Smooth muscle cell (in vitro differentiated cells): ENCODE data around the gene SCAF11. TPM values are rescaled to one million over a fixed set of nuclear protein-coding genes. Genes with fewer than 3 reads are reported as not detected.

Source experiments
- DNase-seq: peaks from one replicate; lab custom pipeline; 2025; ENCODE audit not compliant: unreplicated experiment; lab: John Stamatoyannopoulos, UW
- H2AFZ ChIP-seq: fragments of 200-600 bp; sonication (generic); 2 replicates; pipeline ENCODE4 v1.6.0; 2016; ENCODE audit warnings: antibody characterized with exemption, low read depth, mild to moderate bottlenecking
- H3F3A ChIP-seq: fragments of 200-600 bp; sonication (generic); 2 replicates; pipeline ENCODE4 v1.6.0; 2017; ENCODE audit warnings: antibody characterized with exemption, low read depth
- H3K27ac ChIP-seq: fragments of 200-600 bp; sonication (generic); 2 replicates; pipeline ENCODE4 v1.5.1; 2016; ENCODE audit warnings: low read depth, mild to moderate bottlenecking
- H3K27me3 ChIP-seq: fragments of 200-600 bp; sonication (generic); 2 replicates; pipeline ENCODE4 v1.6.1; 2016; ENCODE audit warnings: low read depth, mild to moderate bottlenecking
- H3K36me3 ChIP-seq: fragments of 200-600 bp; sonication (generic); 2 replicates; pipeline ENCODE4 v1.5.1; 2016; ENCODE audit warnings: low read depth
- H3K4me1 ChIP-seq: fragments of 200-600 bp; sonication (generic); 2 replicates; pipeline ENCODE4 v1.5.1; 2016; ENCODE audit warnings: low read depth
- H3K4me2 ChIP-seq: fragments of 200-600 bp; sonication (generic); 2 replicates; pipeline ENCODE4 v1.6.0; 2016; ENCODE audit warnings: mild to moderate bottlenecking
- H3K4me3 ChIP-seq: fragments of 200-600 bp; sonication (generic); 2 replicates; pipeline ENCODE4 v1.5.1; 2016; ENCODE audit warnings: mild to moderate bottlenecking
- H3K79me2 ChIP-seq: fragments of 200-600 bp; sonication (generic); 2 replicates; pipeline ENCODE4 v1.6.0; 2016; ENCODE audit warnings: low read depth, mild to moderate bottlenecking
- H3K9ac ChIP-seq: fragments of 200-600 bp; sonication (generic); 2 replicates; pipeline ENCODE4 v1.6.0; 2016; ENCODE audit warnings: low read depth
- H3K9me3 ChIP-seq: fragments of 200-600 bp; sonication (generic); replicated peaks from 2 replicates; pipeline ENCODE4 v1.5.1; 2016; ENCODE audit warnings: low read depth
- H4K20me1 ChIP-seq: fragments of 200-600 bp; sonication (generic); 2 replicates; pipeline ENCODE4 v1.6.0; 2016; ENCODE audit warnings: low read depth
- CTCF ChIP-seq: fragments of 200-600 bp; sonication (generic); IDR thresholded peaks from 2 replicates; pipeline ENCODE4 v1.5.1; 2017; ENCODE audit warnings: borderline replicate concordance, mild to moderate bottlenecking, antibody characterized with exemption; ENCODE audit not compliant: insufficient read depth, poor library complexity, severe bottlenecking
- WGBS: methylation state at CpG from one replicate; pipeline ENCODE4 v1.1.7; 2016; ENCODE audit warnings: low lambda C conversion rate; 5-methylcytosine and 5-hydroxymethylcytosine counted together
- polyA plus RNA-seq: library from polyadenylated mRNA; unstranded; fragments of >200 nt; fragmentation: Nextera tagmentation; extraction: Ambion mirVana; gene quantifications from 2 replicates; pipeline ENCODE4 v1.2.1, GENCODE V29; 2016
- total RNA-seq: library from RNA; depleted of rRNA; stranded (reverse); fragments of >200 nt; gene quantifications from 2 replicates; pipeline ENCODE4 v1.2.3, GENCODE V29; 2014

Gene SCAF11
- total and polyA plus RNA-seq, 2 experiments from 2014 or later, result 33.2 to 99.5 TPM

DNA sequence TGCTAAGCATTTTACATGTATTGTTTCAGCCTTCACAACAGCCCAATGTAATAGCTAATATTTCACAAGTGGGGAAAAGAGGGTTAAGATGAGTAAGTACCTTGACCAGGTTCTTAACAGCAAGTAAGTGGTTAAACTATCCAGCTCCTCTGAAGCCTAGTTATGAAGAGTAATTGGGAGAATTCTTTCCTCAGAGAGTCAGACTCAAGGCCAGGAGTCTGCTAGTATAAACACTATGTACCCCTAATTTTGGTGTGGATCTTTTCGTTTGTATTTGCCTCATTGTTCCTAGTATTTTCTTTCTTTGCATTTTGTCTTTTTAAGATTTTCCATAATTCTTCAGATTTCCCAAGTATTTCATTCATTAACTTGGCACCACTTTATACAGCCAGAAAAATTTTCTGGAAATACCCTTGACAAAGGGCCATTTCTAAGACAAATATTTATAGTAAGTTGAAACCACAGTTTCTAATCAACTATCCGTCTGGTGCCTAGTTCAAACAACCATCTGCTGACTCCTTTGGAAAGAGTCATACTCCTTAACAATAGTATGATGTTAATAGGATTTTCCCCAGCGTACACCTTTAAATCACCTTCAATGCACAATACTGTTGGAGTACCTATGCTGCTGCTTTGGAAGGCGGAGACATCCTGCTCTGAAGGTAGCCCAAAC lies 81.2 kb downstream of the SCAF11 start:
- Histone ChIP-seq H3K27ac (no peak overlapping the region), H2AFZ (no peak overlapping the region), H4K20me1 (peaks cover 6% of the 10 kb centered on the region), H3K4me2 (no peak overlapping the region), H3F3A (no peaks in the 10 kb centered on the region), H3K79me2 (no peaks in the 10 kb centered on the region), H3K4me3 (no peak overlapping the region), H3K4me1 (no peaks in the 10 kb centered on the region), H3K27me3 (no peaks in the 10 kb centered on the region), H3K9ac (no peak overlapping the region), H3K9me3 (no peaks in the 10 kb centered on the region), H3K36me3 (no peaks in the 10 kb centered on the region)
- no peak for DNase-seq
- TF ChIP-seq CTCF, result no peak
- WGBS, result 80% methylated on average over 4 of the region's 4 CpGs

DNA sequence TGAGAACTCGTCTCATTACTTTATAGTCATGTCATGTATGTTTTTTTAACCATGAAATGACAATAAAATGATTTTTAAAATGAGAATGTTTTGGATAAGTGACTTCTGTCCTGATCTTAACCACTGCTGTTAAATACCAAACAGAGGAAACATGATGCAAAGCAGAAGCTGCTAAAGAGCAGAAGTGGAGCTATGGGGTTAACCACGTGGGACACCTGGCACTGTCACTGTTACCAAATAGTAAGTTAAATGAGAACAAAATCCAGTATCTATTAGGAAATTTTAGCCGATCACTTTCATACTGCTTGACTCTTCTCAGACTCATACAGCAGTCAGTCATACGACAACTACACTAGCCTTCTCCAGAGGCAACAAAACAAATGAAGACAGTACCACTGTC lies 82.4 kb downstream of the SCAF11 start:
- no peaks in the 10 kb centered on the region for H3K9me3 ChIP-seq

DNA sequence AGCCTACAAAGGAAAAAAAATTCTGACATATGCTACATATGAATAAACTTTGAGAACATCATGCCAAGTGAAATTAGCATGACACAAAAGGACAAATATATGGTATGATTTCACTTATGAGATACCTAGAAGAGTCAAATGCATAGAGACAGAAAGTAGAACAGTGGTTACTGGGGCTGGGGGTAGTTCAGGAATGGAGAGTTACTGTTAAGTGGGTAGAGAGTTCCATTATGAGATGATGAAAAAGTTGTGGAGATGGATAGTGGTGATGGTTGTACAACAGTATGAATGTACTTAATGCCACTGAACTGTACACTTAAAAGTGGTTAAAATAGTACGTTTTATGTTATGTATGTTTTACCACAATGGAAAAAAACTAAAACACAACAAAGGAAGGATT lies 92.3 kb downstream of the SCAF11 start:
- Histone ChIP-seq H3K4me2 (no peak overlapping the region), H3K4me3 (no peak overlapping the region), H3F3A (no peaks in the 10 kb centered on the region), H4K20me1 (no peaks in the 10 kb centered on the region), H3K36me3 (peaks cover 21% of the 10 kb centered on the region), H2AFZ (no peak overlapping the region), H3K9ac (no peak overlapping the region), H3K9me3 (no peaks in the 10 kb centered on the region), H3K4me1 (no peaks in the 10 kb centered on the region), H3K27ac (no peak overlapping the region), H3K79me2 (no peaks in the 10 kb centered on the region), H3K27me3 (no peaks in the 10 kb centered on the region)
- TF ChIP-seq CTCF, result no peak
- WGBS, result 100% methylated on average over 1 of the region's 1 CpG
- no peak for DNase-seq

More for the DNA sequence above, 82.4 kb downstream of the SCAF11 start:
- no peak overlapping the region for H2AFZ ChIP-seq
- DNase-seq, result no peak
- no peaks in the 10 kb centered on the region for H3K36me3 ChIP-seq
- no peak overlapping the region for H3K4me3 ChIP-seq
- H3K9ac ChIP-seq, result no peak overlapping the region
- no peak overlapping the region for H3K4me2 ChIP-seq
- whole genome bisulfite sequencing, result 93% methylated on average over 4 of the region's 4 CpGs
- H3K27me3 ChIP-seq, result no peaks in the 10 kb centered on the region
- no peaks in the 10 kb centered on the region for H3K4me1 ChIP-seq
- no peak for TF ChIP-seq CTCF
- no peak overlapping the region for H3K27ac ChIP-seq
- H3K79me2 ChIP-seq, result no peaks in the 10 kb centered on the region
- no peaks in the 10 kb centered on the region for H3F3A ChIP-seq
- H4K20me1 ChIP-seq, result no peaks in the 10 kb centered on the region

GRCh38 chr12:45895961-45896360 lies 94.4 kb downstream of the SCAF11 start:
- Histone ChIP-seq H4K20me1 (no peaks in the 10 kb centered on the region), H3K79me2 (no peaks in the 10 kb centered on the region), H3K27me3 (no peaks in the 10 kb centered on the region), H3K4me1 (no peaks in the 10 kb centered on the region), H3F3A (no peaks in the 10 kb centered on the region), H3K36me3 (peaks cover 39% of the 10 kb centered on the region), H3K9me3 (no peaks in the 10 kb centered on the region), H3K9ac (no peak overlapping the region), H3K4me2 (no peak overlapping the region), H3K4me3 (no peak overlapping the region), H3K27ac (no peak overlapping the region), H2AFZ (no peak overlapping the region)
- no peak for DNase-seq
- 99% methylated on average over 4 of the region's 4 CpGs for WGBS
- TF ChIP-seq CTCF, result no peak
